GM12864 (cell line): ENCODE measurements around the gene UBE2O.

Experiments used
- DNase-seq: peaks from one replicate; pipeline ENCODE4 v3.0.0-alpha.2; 2011; ENCODE audit warnings: low read depth
- H3K4me3 ChIP-seq: 2 replicates; pipeline ENCODE4 v1.5.1; 2011; ENCODE audit warnings: mild to moderate bottlenecking, low read depth, low read length, control low read depth
- CTCF ChIP-seq: IDR thresholded peaks from 2 replicates; pipeline ENCODE4 v1.5.1; 2011; ENCODE audit warnings: low read depth, mild to moderate bottlenecking, moderate library complexity, low read length, control low read depth, inconsistent platforms; ENCODE audit errors: missing control alignments

The UBE2O gene

GRCh38 chr17:76359375-76359774 lies 93.6 kb downstream of the UBE2O start:
- no peak overlapping the region for H3K4me3 ChIP-seq
- no peak for DNase-seq
- no peak for TF ChIP-seq CTCF

DNA sequence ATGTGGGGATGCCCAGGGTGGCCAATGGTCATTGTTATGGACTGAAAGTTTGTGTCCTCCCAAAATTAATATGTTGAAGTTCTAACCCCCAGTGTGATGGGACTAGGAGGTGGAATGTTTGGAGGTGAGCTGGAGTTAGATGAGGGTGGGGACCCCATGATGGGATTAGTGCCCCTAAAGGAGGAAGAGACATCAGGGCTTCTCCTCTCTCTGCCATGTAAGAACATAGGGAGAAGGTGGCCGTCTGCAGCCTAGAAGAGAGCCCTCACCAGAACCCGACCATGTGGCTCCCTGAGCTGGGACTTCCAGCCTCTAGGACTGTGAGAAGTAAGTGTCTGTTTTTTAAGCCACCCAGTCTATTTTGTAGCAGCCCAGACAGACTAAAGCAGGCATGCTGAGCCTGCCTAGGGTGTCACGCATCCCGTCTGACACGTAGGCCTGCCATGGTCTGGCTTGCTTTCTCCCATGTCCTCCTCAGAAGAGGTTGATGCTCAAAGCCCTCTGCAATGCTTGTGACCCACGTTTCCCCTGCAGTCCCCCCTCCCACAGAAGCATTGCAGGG lies 95.3 kb downstream of the UBE2O start:
- no peak for DNase-seq
- TF ChIP-seq CTCF: no peak
- no peak overlapping the region for H3K4me3 ChIP-seq

GRCh38 chr17:76356803-76357456 lies 96.0 kb downstream of the UBE2O start:
- no peak for DNase-seq
- H3K4me3 ChIP-seq: no peak overlapping the region
- no peak for TF ChIP-seq CTCF

DNA sequence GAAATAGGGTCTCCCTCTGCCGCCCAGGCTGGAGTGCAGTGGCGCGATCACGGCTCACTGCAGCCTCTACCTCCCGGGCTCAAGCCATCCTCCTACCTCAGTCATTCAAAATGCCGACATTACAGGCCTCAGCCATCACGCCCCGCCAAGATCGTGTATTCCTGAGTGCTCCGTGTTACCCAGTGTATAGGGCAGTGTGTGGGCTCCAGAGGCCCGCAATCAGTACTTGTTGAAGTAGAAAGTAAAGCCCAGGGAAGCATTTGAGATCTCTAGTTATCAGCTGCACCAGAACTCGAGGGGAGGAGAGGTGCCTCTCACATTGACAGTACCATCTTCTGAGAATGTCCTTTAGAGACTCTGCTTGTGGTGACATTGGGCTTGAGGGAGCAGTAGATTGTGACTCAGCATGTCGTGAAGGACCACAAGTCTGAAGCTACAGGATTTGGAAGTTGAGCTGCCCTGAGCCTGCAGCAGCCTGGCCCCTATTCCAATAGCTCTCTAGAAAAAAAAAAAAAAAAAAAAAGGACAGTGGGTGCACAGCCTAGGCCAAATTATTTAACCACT lies 98.1 kb downstream of the UBE2O start:
- no peak overlapping the region; the same call in 1 of the 2 replicates for H3K4me3 ChIP-seq
- TF ChIP-seq CTCF: no peak
- no peak for DNase-seq

DNA sequence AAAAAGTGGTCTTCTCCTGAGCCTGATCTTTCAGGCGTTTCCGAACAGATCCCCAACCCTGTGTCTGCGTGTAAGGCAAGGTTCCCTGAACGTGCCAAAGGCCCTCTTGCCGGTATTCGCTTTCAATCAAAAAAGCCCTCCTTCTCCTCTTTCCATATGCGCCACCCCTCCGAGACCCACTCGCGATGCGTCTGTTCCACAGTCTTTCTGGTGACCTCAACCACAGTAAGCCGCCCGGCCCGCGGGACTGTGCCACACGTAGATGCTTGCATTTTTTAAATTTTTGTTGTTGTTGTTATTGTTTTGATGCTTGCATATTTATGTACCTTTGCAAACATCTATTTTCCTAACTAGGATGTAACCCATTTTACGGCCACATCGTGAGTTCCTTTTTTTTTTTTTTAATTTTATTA lies 98.6 kb downstream of the UBE2O start:
- DNase-seq: no peak
- no peak for TF ChIP-seq CTCF
- peak overlapping the region; percentile 71 for H3K4me3 ChIP-seq

- DNase-seq: peak; percentile 74
- no peak for TF ChIP-seq CTCF
- H3K4me3 ChIP-seq: peak within 1 kb of the TSS; percentile 71
Measured at GRCh38 chr17:76353599-76354316, 99.2 kb downstream of the UBE2O start, which contains the start of gene PRPSAP1. Gene PRPSAP1, minus strand, starts transcription at chr17:76353916. Its CDS starts 213 bp downstream, at chr17:76353703.
